GM19238 (cell line): ENCODE measurements around the gene FAM120C.
A peak's percentile ranks its signal among the peaks of the same experiment; 100 is the strongest.

Source experiments
- DNase-seq: peaks from one replicate; pipeline ENCODE4 v3.0.0; 2011; ENCODE audit warnings: low spot score; ENCODE audit not compliant: insufficient read length

The FAM120C gene, protein sequence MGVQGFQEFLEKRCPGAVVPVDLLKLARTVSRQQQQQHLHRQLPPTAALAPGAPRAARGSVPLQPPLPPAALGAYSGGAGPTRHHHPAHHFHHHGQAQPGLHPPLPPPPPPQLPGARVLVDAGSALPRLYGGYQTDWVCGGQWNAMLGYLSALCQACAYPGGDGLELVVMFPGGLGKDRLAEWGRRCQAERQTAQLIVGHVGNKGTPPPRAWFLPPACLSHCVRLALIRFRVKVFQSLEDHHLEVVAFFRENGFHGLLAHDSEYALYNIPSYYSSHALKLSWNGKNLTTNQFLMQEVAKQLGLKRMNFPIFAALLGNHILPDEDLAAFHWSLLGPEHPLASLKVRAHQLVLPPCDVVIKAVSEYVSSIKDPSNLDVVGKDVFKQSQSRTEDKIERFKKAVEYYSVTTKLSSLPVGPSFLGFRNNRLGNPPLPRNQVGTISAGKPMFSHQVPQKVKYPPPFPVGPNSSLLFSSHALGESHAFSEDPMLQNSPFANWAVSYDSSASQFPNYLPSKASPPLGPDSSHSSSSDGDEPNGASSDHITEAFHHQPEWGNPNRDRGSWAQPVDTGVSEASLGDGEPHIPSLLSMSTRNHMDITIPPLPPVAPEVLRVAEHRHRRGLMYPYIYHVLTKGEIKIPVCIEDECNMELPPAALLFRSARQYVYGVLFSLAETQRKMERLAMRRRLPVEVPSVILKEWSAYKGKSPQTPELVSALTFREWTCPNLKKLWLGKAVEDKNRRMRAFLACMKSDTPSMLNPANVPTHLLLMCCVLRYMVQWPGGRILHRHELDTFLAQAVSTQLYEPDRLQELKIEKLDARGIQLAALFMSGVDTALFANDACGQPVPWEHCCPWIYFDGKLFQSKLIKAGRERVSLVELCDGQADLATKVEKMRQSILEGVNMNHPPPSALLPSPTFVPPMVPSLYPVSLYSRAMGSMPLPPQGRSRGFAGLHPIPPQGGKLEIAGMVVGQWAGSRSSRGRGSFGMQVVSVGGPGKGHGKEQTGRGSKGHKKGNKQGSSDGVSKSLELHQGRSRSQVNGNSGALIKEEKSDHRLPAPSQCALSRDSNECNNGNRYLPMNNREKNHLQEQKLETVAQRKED

DNA sequence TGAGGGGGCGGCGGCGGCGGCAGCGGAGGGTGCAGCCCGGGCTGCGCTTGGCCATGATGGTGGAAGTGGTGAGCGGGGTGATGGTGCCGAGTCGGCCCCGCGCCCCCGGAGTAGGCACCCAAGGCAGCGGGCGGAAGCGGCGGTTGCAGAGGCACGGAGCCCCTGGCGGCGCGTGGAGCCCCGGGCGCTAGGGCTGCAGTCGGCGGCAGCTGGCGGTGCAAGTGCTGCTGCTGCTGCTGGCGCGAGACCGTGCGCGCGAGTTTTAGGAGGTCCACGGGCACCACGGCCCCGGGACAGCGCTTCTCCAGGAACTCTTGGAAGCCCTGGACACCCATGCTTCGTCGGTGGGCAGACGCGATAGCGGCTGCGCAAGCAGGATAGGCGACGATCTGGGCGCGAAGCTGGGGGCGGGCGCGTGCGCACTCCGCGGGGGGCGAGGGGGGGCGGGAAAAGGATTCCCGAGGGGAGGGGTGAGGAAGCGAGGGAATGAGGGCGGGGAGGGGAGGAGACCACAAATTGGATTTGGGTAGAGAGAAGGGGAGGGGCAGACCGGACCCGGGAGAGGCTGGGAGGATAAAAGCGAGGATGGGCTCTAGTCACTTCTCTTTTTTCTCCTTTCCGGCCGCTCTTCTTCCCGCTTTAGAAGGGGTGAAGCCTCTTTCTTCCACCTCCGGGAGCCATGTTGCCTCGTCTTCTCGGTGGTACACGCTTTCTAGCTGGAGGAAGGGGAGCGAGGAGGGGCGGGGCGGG lies at the start of gene FAM120C:
FAM120C (minus strand) TSS at position 391 of the 750 bp plus-strand sequence; CDS start at position 335, 56 bp downstream.
- DNase-seq, result peak; percentile 50

DNA sequence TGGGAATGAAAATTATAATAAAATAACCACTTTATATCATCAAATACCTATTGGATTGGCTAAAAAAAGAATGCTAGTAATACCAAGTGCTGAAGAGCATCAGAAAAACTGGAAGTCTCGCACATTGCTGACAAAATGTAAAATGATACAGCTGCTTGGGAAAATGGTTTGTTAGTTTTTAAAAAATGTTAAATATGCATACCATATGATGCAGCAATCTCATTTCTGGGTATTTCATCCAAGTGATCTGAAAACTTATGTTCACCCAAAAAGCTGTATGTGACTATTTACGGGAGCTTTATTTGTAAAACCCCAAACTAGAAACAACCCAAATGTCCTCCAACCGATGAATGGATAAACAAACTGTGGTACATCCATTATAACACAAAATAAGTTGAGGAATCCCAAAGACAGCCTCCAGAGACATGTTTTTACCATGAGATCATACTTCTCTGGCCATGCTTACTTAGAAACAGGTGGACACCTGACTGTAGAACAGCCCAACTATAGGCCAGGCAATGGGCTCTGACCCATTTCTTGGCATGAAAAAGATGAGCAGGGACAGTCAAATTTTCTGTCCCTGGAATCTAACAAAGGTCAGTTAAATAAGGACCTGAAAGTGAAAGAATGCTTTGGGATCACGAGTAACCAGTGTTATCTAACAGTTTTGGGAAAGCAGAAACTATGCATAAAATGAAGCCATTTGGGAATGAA lies 47.5 kb upstream of the FAM120C start:
- no peak for DNase-seq

DNA sequence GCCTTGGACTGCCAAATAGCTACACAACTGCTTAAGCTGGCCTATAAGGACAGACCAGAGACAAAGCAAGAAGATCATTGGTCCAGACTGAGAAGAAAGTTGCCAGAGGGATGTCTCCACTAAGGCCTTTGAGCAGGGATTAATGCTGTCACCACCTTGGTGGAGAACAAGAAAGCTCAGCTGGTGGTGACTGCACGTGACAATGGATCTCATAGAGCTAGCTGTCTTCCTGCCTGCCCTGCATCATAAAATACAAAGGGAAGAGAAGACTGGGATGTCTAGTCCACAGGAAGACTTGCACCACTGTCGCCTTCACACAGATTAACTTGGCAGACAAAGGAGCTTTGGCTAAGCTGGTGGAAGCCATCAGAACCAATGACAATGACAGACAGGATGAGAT lies 40.5 kb upstream of the FAM120C start:
- DNase-seq, result no peak

DNA sequence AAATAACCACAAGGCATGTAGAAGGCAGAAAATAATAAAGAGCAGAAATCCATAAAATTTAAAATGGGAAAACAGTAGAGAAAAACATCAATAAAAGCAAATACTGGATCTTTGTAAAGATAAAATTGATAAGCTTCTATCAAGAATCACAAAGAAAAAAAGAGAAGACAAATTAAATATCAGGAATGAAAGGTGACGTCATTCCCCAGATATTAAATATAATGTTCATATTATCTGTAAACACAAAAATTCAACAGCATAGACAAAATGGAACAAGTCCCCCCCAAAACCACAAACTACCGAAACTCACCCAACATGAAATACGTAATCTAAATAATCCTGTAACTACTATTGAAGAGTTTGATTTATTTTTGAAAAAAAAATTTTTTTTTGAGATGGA lies 30.5 kb upstream of the FAM120C start:
- no peak for DNase-seq

DNA sequence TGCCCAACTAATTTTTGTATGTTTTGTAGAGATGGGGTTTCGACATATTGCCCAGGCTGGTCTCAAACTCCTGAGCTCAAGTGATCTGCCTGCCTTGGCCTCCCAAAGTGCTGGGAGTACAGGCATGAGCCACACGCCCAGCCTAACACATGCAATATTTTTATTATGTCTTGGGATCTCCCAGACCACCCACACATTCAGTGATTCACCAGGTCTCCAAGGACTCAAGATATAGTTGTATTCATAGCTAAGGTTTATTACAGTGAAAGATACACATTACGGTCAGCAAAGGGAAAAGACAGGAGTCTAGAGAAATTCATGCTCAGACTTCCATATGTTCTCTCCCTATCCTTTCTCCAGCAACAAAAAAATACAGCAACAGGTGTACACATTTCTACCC lies 25.5 kb upstream of the FAM120C start:
- DNase-seq, result no peak

DNA sequence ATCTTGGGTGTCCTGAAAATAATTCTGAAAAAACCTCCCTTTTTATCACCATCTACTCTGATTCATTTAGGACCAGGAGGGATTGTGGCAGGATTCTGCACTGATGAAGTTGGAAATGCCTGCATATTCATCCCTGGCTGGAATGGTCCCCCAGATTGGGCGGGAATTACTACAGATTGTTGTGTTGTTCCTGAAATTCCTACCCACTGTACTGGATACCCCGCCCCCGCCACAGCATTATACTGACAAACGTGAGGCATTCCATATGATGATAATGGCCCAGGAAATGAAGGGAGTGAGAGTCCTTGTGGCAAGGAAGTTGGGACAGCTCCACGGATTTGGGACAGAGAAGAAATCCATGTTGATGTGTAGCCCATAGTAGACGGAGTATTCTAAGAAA lies 15.2 kb upstream of the FAM120C start:
- no peak for DNase-seq

DNA sequence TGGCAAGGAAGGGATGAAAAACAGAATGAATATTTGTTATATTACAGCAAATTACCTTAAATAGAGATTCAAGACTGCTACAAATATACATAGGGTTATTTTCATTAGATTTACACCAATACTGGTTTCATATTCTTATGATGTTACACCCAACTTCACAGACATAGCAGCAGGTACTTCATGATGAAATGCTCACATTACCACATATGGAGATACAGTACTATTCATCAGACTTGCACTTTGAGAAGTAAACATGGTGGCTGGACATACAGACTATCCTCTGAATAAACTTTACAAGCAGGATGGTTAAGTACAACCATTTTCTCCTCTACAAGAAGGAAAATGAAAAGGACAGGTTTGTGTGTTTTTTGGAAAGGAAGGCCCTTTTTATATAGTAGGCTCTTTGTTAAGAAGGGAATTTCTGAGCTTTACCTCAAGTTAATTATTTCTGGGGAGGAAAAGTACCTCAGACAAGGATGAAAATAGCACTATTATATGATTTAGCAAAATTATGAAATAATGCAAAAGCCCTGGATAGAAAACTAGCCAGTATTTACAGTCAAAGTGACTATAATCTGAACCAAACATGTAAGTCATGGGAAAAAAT lies 12.0 kb upstream of the FAM120C start:
- DNase-seq, result no peak

DNA sequence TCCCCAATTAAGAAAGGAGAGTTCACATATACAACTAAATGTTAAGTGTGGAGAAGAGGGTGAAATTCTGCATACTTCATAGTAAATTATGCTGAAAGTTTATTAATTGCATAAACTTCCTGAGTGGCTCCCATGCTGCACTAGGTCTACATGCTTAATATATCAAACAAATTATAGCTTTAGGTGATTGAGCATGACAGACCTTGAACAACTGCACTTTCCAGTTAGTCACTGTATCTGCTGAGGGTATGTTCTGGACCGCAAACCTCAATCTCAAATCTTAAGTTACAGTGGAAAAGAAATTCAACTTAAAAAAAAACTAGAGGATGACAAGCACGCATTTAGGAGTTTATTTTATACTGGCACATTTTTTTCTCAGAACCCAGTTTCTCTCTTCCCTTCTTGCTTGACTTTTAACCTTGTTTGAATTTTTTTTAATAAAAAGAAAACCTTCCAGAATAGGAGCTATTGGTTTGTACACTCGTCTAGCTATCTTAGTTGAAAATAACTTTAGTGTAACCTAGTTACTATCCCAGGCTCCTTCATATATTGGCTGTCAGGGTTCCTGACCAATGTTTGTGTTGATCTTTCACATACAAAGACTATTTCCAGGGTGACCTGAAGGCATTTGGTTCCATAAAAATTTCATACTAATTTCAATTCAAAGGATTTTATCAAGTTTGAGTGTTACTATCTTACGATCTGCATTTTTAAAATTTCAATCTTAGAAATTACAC lies 10.2 kb upstream of the FAM120C start:
- no peak for DNase-seq

DNA sequence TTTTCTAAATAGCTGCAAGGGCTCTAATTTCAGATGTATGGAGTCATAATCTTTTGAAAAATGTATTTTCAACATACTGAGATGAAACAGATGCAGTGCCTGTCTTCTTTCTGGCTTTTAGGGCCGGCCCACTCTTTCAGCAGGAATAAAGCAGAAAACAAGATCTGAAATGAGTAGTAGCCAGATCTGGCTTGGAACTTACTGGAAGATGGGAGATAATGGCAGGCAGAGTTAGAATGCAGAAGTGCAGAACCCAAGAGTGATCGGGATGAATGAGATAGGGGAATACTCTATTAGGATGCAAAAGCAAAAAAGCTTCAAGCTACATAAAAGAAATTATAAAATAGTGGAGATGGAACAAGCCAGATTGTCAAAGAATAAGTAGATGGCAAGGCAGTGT lies 1.4 kb upstream of the FAM120C start:
- no peak for DNase-seq

DNA sequence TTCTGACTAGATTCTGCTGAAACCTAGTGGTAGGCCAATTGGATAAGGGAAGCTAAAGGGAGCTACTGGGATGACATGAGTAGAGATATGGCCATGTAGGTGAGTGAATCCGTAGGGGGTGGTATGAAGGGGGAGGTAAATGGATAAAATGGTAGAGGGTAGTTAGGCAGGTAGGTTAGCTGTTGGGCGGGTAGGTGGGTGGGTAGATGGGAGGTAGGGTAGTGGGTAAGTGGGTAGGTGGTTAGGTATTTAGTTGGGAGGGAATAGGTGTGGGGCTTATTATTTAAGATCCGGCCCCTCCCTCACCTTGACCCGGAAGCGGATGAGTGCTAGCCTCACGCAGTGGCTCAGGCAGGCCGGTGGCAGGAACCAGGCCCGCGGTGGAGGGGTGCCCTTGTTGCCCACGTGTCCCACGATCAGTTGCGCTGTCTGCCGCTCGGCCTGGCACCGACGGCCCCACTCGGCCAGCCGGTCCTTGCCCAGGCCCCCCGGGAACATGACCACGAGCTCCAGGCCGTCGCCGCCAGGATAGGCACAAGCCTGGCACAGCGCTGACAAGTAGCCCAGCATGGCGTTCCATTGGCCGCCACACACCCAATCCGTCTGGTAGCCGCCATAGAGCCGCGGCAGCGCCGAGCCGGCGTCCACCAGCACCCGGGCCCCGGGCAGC lies 725 bp downstream of the FAM120C start:
- peak; percentile 30 for DNase-seq

DNA sequence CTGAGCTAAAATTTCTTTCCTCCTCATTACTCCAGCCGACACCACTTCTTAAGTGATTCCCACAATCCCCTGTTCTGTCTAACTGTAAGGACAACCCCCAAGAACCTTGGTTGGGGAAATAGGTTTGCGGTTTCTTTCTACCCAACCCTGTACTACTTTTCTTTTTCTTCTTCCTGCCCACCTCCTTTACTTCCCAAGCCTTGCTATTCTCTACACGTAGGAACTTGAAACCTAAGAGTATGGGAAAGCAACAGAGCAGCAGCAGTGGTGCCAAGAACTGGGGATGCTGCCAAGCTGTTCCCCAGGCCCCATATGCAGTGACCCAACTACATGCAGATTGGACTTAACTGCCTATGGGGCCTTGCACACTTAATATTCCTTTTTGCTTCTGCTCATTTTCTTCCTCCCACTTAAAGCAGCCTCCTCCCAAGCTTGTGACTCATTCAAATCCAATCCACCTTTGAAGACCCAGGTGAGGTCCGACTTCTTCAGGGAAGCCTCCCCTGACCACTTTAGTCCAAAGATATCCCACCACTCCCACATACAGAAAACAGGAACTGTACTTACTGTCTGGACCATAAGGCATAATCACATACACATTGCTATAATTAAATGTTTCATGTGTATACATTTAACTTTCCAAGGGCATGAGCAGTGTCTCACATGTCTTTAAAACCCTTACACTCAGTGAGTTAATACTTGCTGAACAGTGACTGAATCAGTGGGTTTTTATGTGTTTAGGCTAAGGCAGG lies 1.7 kb downstream of the FAM120C start:
- DNase-seq, result no peak

DNA sequence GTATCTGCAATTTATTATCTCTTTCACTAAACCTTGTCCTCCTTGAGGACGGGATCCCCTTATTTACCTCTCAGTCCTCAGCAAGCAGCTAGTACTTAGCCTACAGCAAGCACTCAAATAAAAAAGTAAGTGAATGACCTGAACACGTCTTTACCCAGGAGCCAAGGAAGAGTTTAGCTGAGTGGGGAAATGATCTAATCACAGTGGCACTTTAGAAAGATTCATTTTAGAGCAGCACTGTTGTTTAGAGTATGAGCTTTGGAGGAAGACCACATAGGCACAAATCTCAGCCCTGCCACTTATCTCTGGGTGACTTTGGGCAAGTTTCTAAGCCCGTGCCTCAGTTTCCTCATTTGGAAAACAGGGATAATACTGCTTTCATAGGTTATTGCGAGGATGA lies 2.7 kb downstream of the FAM120C start:
- no peak for DNase-seq

DNA sequence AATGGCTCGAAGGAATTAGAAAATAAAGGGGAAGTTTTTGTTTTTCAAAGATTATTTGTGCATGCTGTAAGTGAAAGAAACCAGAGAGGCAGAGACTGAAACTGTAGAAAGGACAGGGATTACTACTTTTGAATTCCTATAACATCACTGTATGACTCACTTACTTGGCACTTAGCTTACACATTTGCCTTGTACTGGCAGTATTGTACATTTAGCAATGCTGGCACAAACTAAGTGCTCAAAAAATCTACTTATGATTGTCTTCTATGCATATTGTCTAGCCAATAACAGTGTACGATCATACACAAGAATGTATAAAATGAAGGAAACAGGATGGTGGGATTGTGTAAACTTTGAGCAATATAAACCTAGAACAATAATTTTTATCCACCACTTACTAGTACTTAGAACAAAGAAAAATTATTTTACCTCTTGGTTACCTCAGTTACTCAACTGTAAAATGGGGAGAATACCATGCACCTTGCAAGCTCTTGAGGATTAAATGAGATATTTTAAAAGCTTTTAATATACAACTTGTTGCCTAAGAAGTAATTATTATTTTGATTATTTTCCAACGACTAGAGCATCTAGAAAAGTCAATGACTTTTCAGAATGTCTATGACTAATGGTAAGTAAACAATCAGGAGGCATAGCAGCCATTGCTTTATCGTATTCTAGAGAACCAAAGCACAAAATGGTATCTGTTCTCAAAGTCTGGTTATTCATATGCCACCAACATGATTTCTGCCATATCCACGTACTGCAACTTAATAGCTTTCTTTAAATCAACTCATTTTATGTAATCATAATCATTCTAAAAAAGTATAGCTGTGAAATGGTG lies 4.7 kb downstream of the FAM120C start:
- no peak for DNase-seq

DNA sequence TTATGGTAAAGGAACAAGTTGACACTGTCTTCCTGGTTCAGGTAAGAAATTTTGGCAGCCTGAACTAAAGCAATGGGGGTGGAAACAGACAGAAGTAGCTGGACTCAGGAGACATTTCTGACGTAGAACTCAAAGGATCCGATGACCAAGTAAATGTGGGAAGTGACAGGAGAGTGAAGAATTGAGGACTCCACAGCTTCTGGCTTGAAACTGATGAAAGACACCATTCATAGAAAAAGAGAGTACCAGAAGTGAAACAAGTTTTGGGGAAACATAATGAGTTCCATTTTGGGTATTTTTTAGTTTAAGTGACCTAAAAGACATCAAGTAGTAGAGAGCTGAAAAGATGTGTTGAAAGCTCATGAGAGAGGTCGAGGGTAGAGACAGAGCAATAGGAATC lies 5.7 kb downstream of the FAM120C start:
- no peak for DNase-seq

DNA sequence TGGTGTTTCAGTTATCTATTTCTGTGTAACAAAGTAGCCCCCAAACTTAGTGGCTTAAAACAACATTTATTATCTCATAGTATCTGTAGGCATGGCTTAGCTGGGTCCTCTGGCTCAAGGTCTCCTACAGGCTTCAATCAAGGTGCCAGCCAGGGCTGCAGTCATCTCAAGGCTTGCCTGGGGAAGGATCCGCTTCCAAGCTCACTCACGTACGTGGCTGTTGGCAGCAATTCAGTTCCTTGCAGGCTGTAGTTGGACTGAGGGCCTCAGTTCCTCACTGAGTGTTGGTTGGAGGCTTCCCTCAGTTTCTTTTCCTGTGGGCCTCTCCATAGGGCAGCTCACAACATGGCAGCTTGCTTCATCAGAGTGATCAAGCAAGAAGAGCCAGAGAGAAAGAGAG lies 9.3 kb downstream of the FAM120C start:
- no peak for DNase-seq

DNA sequence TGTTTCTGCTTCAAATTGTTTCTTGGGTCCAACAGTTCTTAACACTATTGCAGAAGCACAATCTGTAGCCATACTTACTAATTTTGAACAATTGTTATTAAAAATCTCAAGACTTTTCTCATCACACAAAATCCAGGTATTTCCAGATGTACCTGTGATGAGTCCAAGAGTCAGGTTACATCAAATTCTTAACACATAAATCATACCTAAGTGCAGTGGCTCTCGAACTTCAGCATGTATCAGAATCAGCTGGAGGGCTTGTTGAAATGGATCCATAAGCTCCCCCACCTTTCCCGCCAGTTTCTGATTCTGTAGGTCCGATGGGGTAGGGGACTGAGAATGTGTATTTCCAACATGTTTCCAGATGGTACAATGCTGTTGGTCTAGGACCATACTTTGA lies 10.6 kb downstream of the FAM120C start:
- DNase-seq, result no peak

DNA sequence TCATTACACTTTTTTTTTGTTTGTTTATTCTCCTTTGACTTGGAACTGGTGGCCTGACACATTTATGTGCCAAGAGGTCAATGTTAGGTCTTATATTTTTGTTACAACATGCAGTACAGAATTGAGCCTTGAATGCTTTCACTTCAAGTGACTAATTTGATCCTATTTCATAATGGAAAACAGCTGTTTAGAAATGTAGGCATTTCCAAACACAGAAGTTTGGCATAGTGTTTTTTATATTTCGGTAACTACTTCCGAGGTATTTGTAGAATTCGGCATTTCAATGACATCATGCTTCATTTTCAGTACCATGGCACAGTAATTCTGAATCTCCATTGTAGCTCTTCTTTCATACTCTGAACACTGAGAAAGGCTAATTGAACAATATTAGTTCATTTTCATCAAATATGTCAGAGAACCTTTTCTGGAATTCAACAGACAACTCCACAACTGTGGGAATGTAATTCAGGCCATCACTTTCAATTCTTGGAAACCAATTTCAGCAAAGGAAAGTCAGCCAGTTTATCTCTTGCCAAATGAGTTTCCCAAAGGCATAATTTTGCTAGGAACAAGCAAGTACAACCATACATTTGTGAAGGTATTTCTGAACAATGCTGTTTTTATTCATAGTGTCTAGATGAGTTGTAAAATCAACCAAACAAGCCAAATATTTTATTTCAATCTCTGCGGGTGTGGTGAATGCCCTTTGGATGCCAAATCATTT lies 11.4 kb downstream of the FAM120C start:
- DNase-seq, result no peak
